H9 (cell line): ENCODE data around the gene XRN1. TPM values are rescaled to one million over a fixed set of nuclear protein-coding genes. Genes with fewer than 3 reads are reported as not detected.
A peak's percentile ranks its signal among the peaks of the same experiment; 100 is the strongest.

Experiments used
- DNase-seq: peaks from one replicate; pipeline ENCODE4 v3.0.0-alpha.2; 2017
- H2AFZ ChIP-seq: one replicate; pipeline ENCODE4 v1.6.1; 2013; ENCODE audit warnings: mild to moderate bottlenecking, low read length, control low read depth, moderate library complexity
- H2AK5ac ChIP-seq: 2 replicates; pipeline ENCODE4 v1.6.1; 2013; ENCODE audit warnings: low read length, control low read depth, mixed read lengths; ENCODE audit not compliant: insufficient read length
- H2BK120ac ChIP-seq: one replicate; pipeline ENCODE4 v1.6.1; 2013; ENCODE audit warnings: low read depth, mild to moderate bottlenecking, low read length, control low read depth, inconsistent platforms; ENCODE audit not compliant: poor library complexity, severe bottlenecking
- H2BK12ac ChIP-seq: 2 replicates; pipeline ENCODE4 v1.6.1; 2013; ENCODE audit warnings: low read length, control low read depth, mixed read lengths, low read depth; ENCODE audit not compliant: insufficient read length
- H2BK15ac ChIP-seq: 2 replicates; pipeline ENCODE4 v1.6.1; 2013; ENCODE audit warnings: low read depth, low read length, control low read depth
- H2BK20ac ChIP-seq: one replicate; pipeline ENCODE4 v1.6.1; 2013; ENCODE audit warnings: low read depth, mild to moderate bottlenecking, low read length, control low read depth, inconsistent platforms; ENCODE audit not compliant: poor library complexity, severe bottlenecking
- H2BK5ac ChIP-seq: 2 replicates; pipeline ENCODE4 v1.6.1; 2013; ENCODE audit warnings: low read length, control low read depth, mixed read lengths; ENCODE audit not compliant: insufficient read length
- H3K14ac ChIP-seq: 2 replicates; pipeline ENCODE4 v1.6.1; 2013; ENCODE audit warnings: low read length, control low read depth; ENCODE audit not compliant: insufficient read depth
- H3K18ac ChIP-seq: 2 replicates; pipeline ENCODE4 v1.6.1; 2013; ENCODE audit warnings: low read depth, mild to moderate bottlenecking, mixed read lengths, low read length, control low read depth; ENCODE audit not compliant: insufficient read length
- H3K23ac ChIP-seq: 2 replicates; pipeline ENCODE4 v1.6.1; 2013; ENCODE audit warnings: low read length, control low read depth, mixed read lengths, low read depth; ENCODE audit not compliant: insufficient read length
- H3K23me2 ChIP-seq: 2 replicates; pipeline ENCODE4 v1.6.1; 2013; ENCODE audit warnings: low read depth, mild to moderate bottlenecking, mixed read lengths, low read length, control low read depth; ENCODE audit not compliant: insufficient read length, poor library complexity, severe bottlenecking
- H3K27ac ChIP-seq: 2 replicates; pipeline ENCODE4 v1.5.1; 2013; ENCODE audit warnings: low read length, control low read depth, mixed read lengths, low read depth; ENCODE audit not compliant: insufficient read length
- H3K27me3 ChIP-seq: 2 replicates; pipeline ENCODE4 v1.6.1; 2013; ENCODE audit warnings: low read length, control low read depth, inconsistent platforms; ENCODE audit not compliant: insufficient read depth
- H3K4ac ChIP-seq: 2 replicates; pipeline ENCODE4 v1.6.1; 2013; ENCODE audit warnings: low read depth, mild to moderate bottlenecking, control low read depth, inconsistent platforms, low read length, moderate library complexity
- H3K4me1 ChIP-seq: 2 replicates; pipeline ENCODE4 v1.6.1; 2013; ENCODE audit warnings: low read length, control low read depth, inconsistent platforms; ENCODE audit not compliant: insufficient read depth
- H3K4me2 ChIP-seq: 2 replicates; pipeline ENCODE4 v1.6.1; 2013; ENCODE audit warnings: low read length, control low read depth, mixed read lengths; ENCODE audit not compliant: insufficient read length, insufficient read depth
- H3K56ac ChIP-seq: 2 replicates; pipeline ENCODE4 v1.6.1; 2013; ENCODE audit warnings: low read depth, mild to moderate bottlenecking, mixed read lengths, low read length, control low read depth; ENCODE audit not compliant: insufficient read length
- H3K79me1 ChIP-seq: 2 replicates; pipeline ENCODE4 v1.6.1; 2013; ENCODE audit warnings: low read depth, mild to moderate bottlenecking, moderate library complexity, low read length, control low read depth, inconsistent platforms; ENCODE audit not compliant: insufficient read depth, poor library complexity, severe bottlenecking
- H3K79me2 ChIP-seq: 2 replicates; pipeline ENCODE4 v1.6.1; 2013; ENCODE audit warnings: low read length, control low read depth, inconsistent platforms; ENCODE audit not compliant: insufficient read depth
- H3K9ac ChIP-seq: 2 replicates; pipeline ENCODE4 v1.6.1; 2013; ENCODE audit warnings: low read length, control low read depth, mixed read lengths; ENCODE audit not compliant: insufficient read length; ENCODE audit errors: extremely low read depth
- H3K9me3 ChIP-seq: one replicate; pipeline ENCODE4 v1.6.1; 2013; ENCODE audit warnings: low read depth, low read length, inconsistent platforms; ENCODE audit not compliant: control insufficient read depth
- H3T11ph ChIP-seq: one replicate; pipeline ENCODE4 v1.6.1; 2013; ENCODE audit warnings: mild to moderate bottlenecking, low read length, control low read depth, inconsistent platforms
- H4K20me1 ChIP-seq: one replicate; pipeline ENCODE4 v1.6.1; 2013; ENCODE audit not compliant: control insufficient read depth, insufficient read length, insufficient read depth
- H4K5ac ChIP-seq: 2 replicates; pipeline ENCODE4 v1.6.1; 2013; ENCODE audit warnings: low read depth, mild to moderate bottlenecking, mixed read lengths, low read length, control low read depth; ENCODE audit not compliant: insufficient read length
- H4K8ac ChIP-seq: replicated peaks from 2 replicates; pipeline ENCODE4 v1.6.1; 2013; ENCODE audit warnings: low read length, control low read depth, mixed read lengths, low read depth; ENCODE audit not compliant: insufficient read length
- H4K91ac ChIP-seq: 2 replicates; pipeline ENCODE4 v1.6.1; 2013; ENCODE audit warnings: low read depth, mild to moderate bottlenecking, moderate library complexity, mixed read lengths, low read length, control low read depth; ENCODE audit not compliant: insufficient read length
- H3K27ac Mint-ChIP-seq, 3 experiments: 2 replicates in 2 of 3; 3 replicates in 1 of 3; pipeline ENCODE4 v1.8.0; 2020 to 2021; ENCODE audit warnings: mixed read lengths in 3 of 3, mild to moderate bottlenecking in 1 of 3, moderate library complexity in 1 of 3
- H3K27me3 Mint-ChIP-seq: 2 replicates; pipeline ENCODE4 v1.8.0; 2021; ENCODE audit warnings: low read depth, mild to moderate bottlenecking, moderate library complexity, mixed read lengths
- H3K36me3 Mint-ChIP-seq, 3 experiments: 2 replicates in 2 of 3; 3 replicates in 1 of 3; pipeline ENCODE4 v1.8.0; 2020 to 2021; ENCODE audit warnings: low read depth in 3 of 3, mixed read lengths in 3 of 3; ENCODE audit not compliant: insufficient read depth in 1 of 3
- H3K4me1 Mint-ChIP-seq, 2 experiments: 2 replicates each; pipeline ENCODE4 v1.8.0; 2020; ENCODE audit warnings: mixed read lengths in 2 of 2
- H3K4me3 Mint-ChIP-seq, 2 experiments: 2 replicates in 1 of 2; 3 replicates in 1 of 2; pipeline ENCODE4 v1.8.0; 2020 to 2021; ENCODE audit warnings: mild to moderate bottlenecking in 2 of 2, mixed read lengths in 2 of 2, moderate library complexity in 1 of 2
- H3K9me3 Mint-ChIP-seq, 2 experiments: 2 replicates in 1 of 2; 3 replicates in 1 of 2; pipeline ENCODE4 v1.8.0; 2020; ENCODE audit warnings: mild to moderate bottlenecking in 2 of 2, mixed read lengths in 2 of 2, moderate library complexity in 1 of 2
- WGBS: extraction: QIAGEN DNeasy Blood & Tissue Kit; methylation state at CpG from one replicate; pipeline ENCODE4 v1.1.7; 2013; ENCODE audit warnings: missing lambda C conversion rate, low lambda C conversion rate, mixed read lengths; ENCODE audit not compliant: insufficient read length; ENCODE audit errors: extremely low coverage; 5-methylcytosine and 5-hydroxymethylcytosine counted together
- total RNA-seq: library from RNA; stranded (reverse); gene quantifications from 2 replicates; pipeline ENCODE4 v1.2.1, GENCODE V29; 2021
- TF ChIP-seq, protein P1 (sequence below): fragments of 200-600 bp; sonication (generic); conservative IDR thresholded peaks from 3 replicates; pipeline ENCODE4 v1.8.0; 2021; ENCODE audit warnings: antibody characterized with exemption, mild to moderate bottlenecking

XRN1 gene
- total RNA-seq, 1 experiment from 2014 or later = 15.0 TPM

DNA sequence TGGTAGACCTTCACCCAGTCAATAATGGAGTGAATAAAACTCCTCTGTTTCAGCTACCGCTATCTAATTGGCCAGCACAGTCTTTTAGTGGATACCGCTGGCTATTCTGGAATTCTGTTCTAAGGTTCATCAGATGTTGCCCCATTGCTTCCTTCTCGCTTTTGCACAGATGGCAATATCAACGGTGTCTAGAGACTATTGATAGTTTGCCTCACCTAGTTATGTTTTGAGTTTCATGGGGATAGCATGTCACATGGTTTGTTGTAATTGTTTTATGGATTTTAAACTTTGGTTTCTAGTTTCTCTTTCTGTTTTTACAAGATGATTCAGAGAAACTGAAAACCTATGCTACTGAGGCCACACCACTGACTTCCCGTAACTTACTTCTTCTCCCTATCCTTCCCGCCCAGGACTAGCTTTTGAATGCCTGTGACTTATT lies 2.0 kb downstream of the XRN1 start:
- peaks cover 3% of the 10 kb centered on the region for H3K79me1 ChIP-seq
- TF ChIP-seq, protein P1, sequence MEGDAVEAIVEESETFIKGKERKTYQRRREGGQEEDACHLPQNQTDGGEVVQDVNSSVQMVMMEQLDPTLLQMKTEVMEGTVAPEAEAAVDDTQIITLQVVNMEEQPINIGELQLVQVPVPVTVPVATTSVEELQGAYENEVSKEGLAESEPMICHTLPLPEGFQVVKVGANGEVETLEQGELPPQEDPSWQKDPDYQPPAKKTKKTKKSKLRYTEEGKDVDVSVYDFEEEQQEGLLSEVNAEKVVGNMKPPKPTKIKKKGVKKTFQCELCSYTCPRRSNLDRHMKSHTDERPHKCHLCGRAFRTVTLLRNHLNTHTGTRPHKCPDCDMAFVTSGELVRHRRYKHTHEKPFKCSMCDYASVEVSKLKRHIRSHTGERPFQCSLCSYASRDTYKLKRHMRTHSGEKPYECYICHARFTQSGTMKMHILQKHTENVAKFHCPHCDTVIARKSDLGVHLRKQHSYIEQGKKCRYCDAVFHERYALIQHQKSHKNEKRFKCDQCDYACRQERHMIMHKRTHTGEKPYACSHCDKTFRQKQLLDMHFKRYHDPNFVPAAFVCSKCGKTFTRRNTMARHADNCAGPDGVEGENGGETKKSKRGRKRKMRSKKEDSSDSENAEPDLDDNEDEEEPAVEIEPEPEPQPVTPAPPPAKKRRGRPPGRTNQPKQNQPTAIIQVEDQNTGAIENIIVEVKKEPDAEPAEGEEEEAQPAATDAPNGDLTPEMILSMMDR = no peak
- H3K9ac ChIP-seq = no peak overlapping the region
- no peak overlapping the region for H3K14ac ChIP-seq
- no peak overlapping the region for H2BK12ac ChIP-seq
- Mint-ChIP-seq H3K27ac (no peak overlapping the region), H3K9me3 (peaks cover 0 to 3% of the 10 kb centered on the region in 2 experiments; a peak in 2 of 5 replicates), H3K27me3 (no peaks in the 10 kb centered on the region), H3K4me3 (peak overlapping the region; percentile 32 to 64; a peak in 4 of 5 replicates), H3K4me1 (peaks cover 20 to 26% of the 10 kb centered on the region in 2 experiments), H3K36me3 (peaks cover 4 to 10% (median 9%) of the 10 kb centered on the region in 3 experiments; a peak in 6 of 7 replicates)
- no peak overlapping the region for H3T11ph ChIP-seq
- H3K4ac ChIP-seq = no peak overlapping the region
- no CpG with 5 or more reads among the region's 6 CpGs for WGBS
- H3K23ac ChIP-seq = no peak overlapping the region
- H3K56ac ChIP-seq = no peak overlapping the region
- H3K79me2 ChIP-seq = peaks cover 5% of the 10 kb centered on the region; the same call in 1 of the 2 replicates
- no peak for DNase-seq
- H2AFZ ChIP-seq = no peak overlapping the region
- H3K9me3 ChIP-seq = no peaks in the 10 kb centered on the region
- H4K91ac ChIP-seq = no peak overlapping the region
- H3K4me1 ChIP-seq = no peaks in the 10 kb centered on the region
- no peak overlapping the region for H2BK5ac ChIP-seq
- no peak overlapping the region for H2AK5ac ChIP-seq
- H4K8ac ChIP-seq = no peak overlapping the region
- no peaks in the 10 kb centered on the region for H3K27me3 ChIP-seq
- H2BK20ac ChIP-seq = no peak overlapping the region
- no peak overlapping the region for H3K4me2 ChIP-seq
- no peak overlapping the region for H4K5ac ChIP-seq
- no peak overlapping the region for H3K27ac ChIP-seq
- no peak overlapping the region for H2BK120ac ChIP-seq
- H3K23me2 ChIP-seq = peaks cover 3% of the 10 kb centered on the region
- no peak overlapping the region for H3K18ac ChIP-seq
- no peaks in the 10 kb centered on the region for H4K20me1 ChIP-seq
- no peak overlapping the region for H2BK15ac ChIP-seq
